Liver (tissue), 9 donors: ENCODE data around the gene ZBTB25. TPM values are rescaled to one million over a fixed set of nuclear protein-coding genes. Genes with fewer than 3 reads are reported as not detected.

Experiments used
- DNase-seq: peaks from one replicate; pipeline ENCODE4 v3.0.0-alpha.2; 2017; ENCODE audit warnings: low spot score
- H3K27ac ChIP-seq, 2 donors: one replicate each; pipeline ENCODE4 v1.7.0; 2013; ENCODE audit warnings: inconsistent platforms in 2 of 2, low read length in 2 of 2, control low read depth in 1 of 2, low read depth in 1 of 2, mild to moderate bottlenecking in 1 of 2
- H3K27me3 ChIP-seq, 4 donors: one replicate each; pipeline versions ENCODE4 v1.6.1 to v1.7.0; 2013; ENCODE audit warnings: low read length in 3 of 4, inconsistent platforms in 1 of 4, mild to moderate bottlenecking in 1 of 4, moderate library complexity in 1 of 4; ENCODE audit not compliant: control insufficient read depth in 4 of 4, insufficient read depth in 4 of 4
- H3K36me3 ChIP-seq, 4 donors: one replicate each; pipeline versions ENCODE4 v1.6.1 to v1.7.0; 2013; ENCODE audit warnings: low read length in 3 of 4, mild to moderate bottlenecking in 3 of 4, low read depth in 1 of 4, moderate library complexity in 1 of 4; ENCODE audit not compliant: control insufficient read depth in 4 of 4, insufficient read depth in 3 of 4
- H3K4me1 ChIP-seq, 4 donors: one replicate each; pipeline versions ENCODE4 v1.6.1 to v1.7.0; 2013; ENCODE audit warnings: low read length in 3 of 4, mild to moderate bottlenecking in 3 of 4, moderate library complexity in 1 of 4; ENCODE audit not compliant: control insufficient read depth in 4 of 4, insufficient read depth in 4 of 4
- H3K4me3 ChIP-seq, 3 donors: one replicate each; pipeline versions ENCODE4 v1.6.1 to v1.7.0; 2013; ENCODE audit warnings: low read length in 3 of 3, control low read depth in 1 of 3, low read depth in 1 of 3, mild to moderate bottlenecking in 1 of 3
- H3K9ac ChIP-seq, 2 donors: one replicate each; pipeline ENCODE4 v1.7.0; 2013; ENCODE audit warnings: low read length in 2 of 2, mild to moderate bottlenecking in 2 of 2, moderate library complexity in 2 of 2, control low read depth in 1 of 2, low read depth in 1 of 2
- H3K9me3 ChIP-seq, 4 donors: one replicate each; pipeline versions ENCODE4 v1.6.1 to v1.7.0; 2013; ENCODE audit warnings: low read length in 3 of 4; ENCODE audit not compliant: control insufficient read depth in 4 of 4
- ATF3 ChIP-seq: IDR thresholded peaks from 2 replicates; pipeline ENCODE4 v1.6.1; 2016; ENCODE audit warnings: antibody characterized with exemption
- CTCF ChIP-seq: fragments of 150-350 bp; IDR thresholded peaks from 2 replicates; pipeline ENCODE4 v1.5.1; 2017; ENCODE audit warnings: improper control_type of control experiment, low read depth, low read length; ENCODE audit not compliant: missing input control
- EGR1 ChIP-seq, 2 donors: IDR thresholded peaks; 2 replicates each; pipeline ENCODE4 v1.6.1; 2016 to 2018; ENCODE audit warnings: antibody characterized with exemption in 2 of 2, low read depth in 2 of 2
- FOXA2 ChIP-seq: IDR thresholded peaks from 2 replicates; pipeline ENCODE4 v1.6.1; 2016; ENCODE audit warnings: antibody characterized with exemption
- HNF4A ChIP-seq, 2 donors: conservative IDR thresholded peaks; 2 replicates each; pipeline ENCODE4 v1.6.1; 2016; ENCODE audit warnings: antibody characterized with exemption in 2 of 2, mild to moderate bottlenecking in 2 of 2
- HNF4G ChIP-seq: IDR thresholded peaks from 2 replicates; pipeline ENCODE4 v1.6.1; 2016; ENCODE audit warnings: antibody characterized with exemption
- JUND ChIP-seq, 2 donors: IDR thresholded peaks; 2 replicates each; pipeline ENCODE4 v1.6.1; 2016; ENCODE audit warnings: antibody characterized with exemption in 2 of 2
- NR2F2 ChIP-seq: IDR thresholded peaks from 2 replicates; pipeline ENCODE4 v1.6.1; 2016; ENCODE audit warnings: antibody characterized with exemption
- RAD21 ChIP-seq, 2 donors: IDR thresholded peaks; 2 replicates each; pipeline ENCODE4 v1.6.1; 2016; ENCODE audit warnings: antibody characterized with exemption in 2 of 2, mild to moderate bottlenecking in 2 of 2
- RXRA ChIP-seq, 2 donors: IDR thresholded peaks; 2 replicates each; pipeline ENCODE4 v1.6.1; 2017 to 2018; ENCODE audit warnings: antibody characterized with exemption in 2 of 2, mild to moderate bottlenecking in 1 of 2
- SP1 ChIP-seq: IDR thresholded peaks from 2 replicates; pipeline ENCODE4 v1.6.1; 2018; ENCODE audit warnings: antibody characterized with exemption, mild to moderate bottlenecking
- TAF1 ChIP-seq: conservative IDR thresholded peaks from 2 replicates; pipeline ENCODE4 v1.6.1; 2016; ENCODE audit warnings: antibody characterized with exemption, mild to moderate bottlenecking
- YY1 ChIP-seq: IDR thresholded peaks from 2 replicates; pipeline ENCODE4 v1.6.1; 2016; ENCODE audit warnings: antibody characterized with exemption, mild to moderate bottlenecking
- WGBS: extraction: QIAGEN DNeasy Blood & Tissue Kit; methylation state at CpG from one replicate; pipeline ENCODE4 v1.1.7; 2013; 5-methylcytosine and 5-hydroxymethylcytosine counted together
- polyA plus RNA-seq, 2 donors: library from polyadenylated mRNA; stranded (reverse) in 1 of 2; unstranded in 1 of 2; fragments of 200-250 nt in 1 of 2; fragments of >200 nt in 1 of 2; fragmentation: Nextera tagmentation in 1 of 2; extraction: Ambion mirVana in 1 of 2; gene quantifications; one replicate each; pipeline versions ENCODE4 v1.2.1 to v1.2.3, GENCODE V29; 2013 to 2015
- total RNA-seq, 2 donors: library from RNA; depleted of rRNA; stranded (reverse); fragments of >200 nt; gene quantifications; one replicate each; pipeline ENCODE4 v1.2.3, GENCODE V29; 2014
- TF ChIP-seq, protein P1 (sequence below): IDR thresholded peaks from 2 replicates; pipeline ENCODE4 v1.6.1; 2016; ENCODE audit warnings: antibody characterized with exemption, mild to moderate bottlenecking
- TF ChIP-seq, protein P2 (sequence below): IDR thresholded peaks from 2 replicates; pipeline ENCODE4 v1.6.1; 2016; ENCODE audit warnings: antibody characterized with exemption
- TF ChIP-seq, protein P3 (sequence below): IDR thresholded peaks from 2 replicates; pipeline ENCODE4 v1.6.1; 2016; ENCODE audit warnings: antibody characterized with exemption
- donor health status: healthy.
- donor health status: healthy.
- donor health status: healthy.
- donor health status: healthy.
- donor health status: healthy.

Gene ZBTB25
- total and polyA plus RNA-seq, 4 donors = 1.4 to 5.9 (median 3.7) TPM

DNA sequence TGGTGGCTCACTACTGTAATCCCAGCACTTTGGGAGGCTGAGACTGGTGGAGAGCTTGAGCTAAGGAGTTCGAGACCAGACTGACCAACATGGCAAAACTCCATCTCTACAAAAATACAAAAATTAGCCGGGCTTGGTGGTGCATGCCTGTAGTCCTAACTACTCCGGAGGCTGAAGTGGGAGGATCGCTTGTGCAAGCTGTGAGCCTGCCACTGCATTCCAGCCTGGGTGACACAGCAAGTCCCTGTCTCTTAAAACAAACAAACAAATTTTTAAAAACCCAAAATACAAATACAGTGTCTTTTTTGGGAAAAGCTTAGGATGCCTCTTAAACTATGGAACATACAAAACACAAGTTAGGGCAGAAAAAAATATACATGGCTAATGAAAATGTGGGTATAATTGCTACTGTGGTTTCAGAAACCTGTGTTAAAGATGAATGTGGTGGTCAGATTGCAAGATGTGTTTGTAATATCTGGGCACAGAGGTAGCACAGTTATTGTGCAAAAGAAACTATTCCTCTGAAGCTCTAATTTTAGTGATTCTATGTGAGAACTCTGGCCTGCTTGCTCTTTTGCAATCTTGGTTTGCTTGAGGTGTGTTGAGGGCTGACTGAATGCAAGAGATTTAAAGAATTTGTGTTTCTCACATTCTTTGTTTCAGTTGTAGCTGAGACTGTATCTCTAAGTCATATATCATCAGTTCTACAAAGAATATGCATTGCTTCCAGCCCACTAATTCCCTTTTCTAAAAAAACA is 33.0 kb upstream of the ZBTB25 start:
- H3K36me3 ChIP-seq = no peaks in the 10 kb centered on the region
- no peak overlapping the region for H3K9ac ChIP-seq
- WGBS = 93% methylated on average over 4 of the region's 4 CpGs
- no peak overlapping the region for H3K27ac ChIP-seq
- no peak overlapping the region for H3K4me3 ChIP-seq
- no peaks in the 10 kb centered on the region for H3K27me3 ChIP-seq
- no peak for DNase-seq
- peaks cover 0 to 4% (median 2%) of the 10 kb centered on the region in 4 donors for H3K4me1 ChIP-seq
- H3K9me3 ChIP-seq = peaks cover 0 to 9% (median 3%) of the 10 kb centered on the region in 4 donors
- TF ChIP-seq, protein P1, sequence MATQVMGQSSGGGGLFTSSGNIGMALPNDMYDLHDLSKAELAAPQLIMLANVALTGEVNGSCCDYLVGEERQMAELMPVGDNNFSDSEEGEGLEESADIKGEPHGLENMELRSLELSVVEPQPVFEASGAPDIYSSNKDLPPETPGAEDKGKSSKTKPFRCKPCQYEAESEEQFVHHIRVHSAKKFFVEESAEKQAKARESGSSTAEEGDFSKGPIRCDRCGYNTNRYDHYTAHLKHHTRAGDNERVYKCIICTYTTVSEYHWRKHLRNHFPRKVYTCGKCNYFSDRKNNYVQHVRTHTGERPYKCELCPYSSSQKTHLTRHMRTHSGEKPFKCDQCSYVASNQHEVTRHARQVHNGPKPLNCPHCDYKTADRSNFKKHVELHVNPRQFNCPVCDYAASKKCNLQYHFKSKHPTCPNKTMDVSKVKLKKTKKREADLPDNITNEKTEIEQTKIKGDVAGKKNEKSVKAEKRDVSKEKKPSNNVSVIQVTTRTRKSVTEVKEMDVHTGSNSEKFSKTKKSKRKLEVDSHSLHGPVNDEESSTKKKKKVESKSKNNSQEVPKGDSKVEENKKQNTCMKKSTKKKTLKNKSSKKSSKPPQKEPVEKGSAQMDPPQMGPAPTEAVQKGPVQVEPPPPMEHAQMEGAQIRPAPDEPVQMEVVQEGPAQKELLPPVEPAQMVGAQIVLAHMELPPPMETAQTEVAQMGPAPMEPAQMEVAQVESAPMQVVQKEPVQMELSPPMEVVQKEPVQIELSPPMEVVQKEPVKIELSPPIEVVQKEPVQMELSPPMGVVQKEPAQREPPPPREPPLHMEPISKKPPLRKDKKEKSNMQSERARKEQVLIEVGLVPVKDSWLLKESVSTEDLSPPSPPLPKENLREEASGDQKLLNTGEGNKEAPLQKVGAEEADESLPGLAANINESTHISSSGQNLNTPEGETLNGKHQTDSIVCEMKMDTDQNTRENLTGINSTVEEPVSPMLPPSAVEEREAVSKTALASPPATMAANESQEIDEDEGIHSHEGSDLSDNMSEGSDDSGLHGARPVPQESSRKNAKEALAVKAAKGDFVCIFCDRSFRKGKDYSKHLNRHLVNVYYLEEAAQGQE = no peak

GRCh38 chr14:64531567-64531966 is 27.9 kb upstream of the ZBTB25 start:
- H3K4me3 ChIP-seq = no peak overlapping the region
- H3K9me3 ChIP-seq = no peaks in the 10 kb centered on the region
- no peak overlapping the region for H3K9ac ChIP-seq
- H3K27ac ChIP-seq = no peak overlapping the region
- TF ChIP-seq, protein P2, sequence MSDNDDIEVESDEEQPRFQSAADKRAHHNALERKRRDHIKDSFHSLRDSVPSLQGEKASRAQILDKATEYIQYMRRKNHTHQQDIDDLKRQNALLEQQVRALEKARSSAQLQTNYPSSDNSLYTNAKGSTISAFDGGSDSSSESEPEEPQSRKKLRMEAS = no peak
- TF ChIP-seq YY1 (no peak), RAD21 (IDR thresholded peaks at IDR 0.05) (no peak), TAF1 (no peak)
- no peaks in the 10 kb centered on the region for H3K4me1 ChIP-seq
- no peak for DNase-seq
- 80% methylated on average over 2 of the region's 2 CpGs for WGBS
- H3K36me3 ChIP-seq = no peaks in the 10 kb centered on the region
- H3K27me3 ChIP-seq = no peaks in the 10 kb centered on the region

- no peaks in the 10 kb centered on the region for H3K4me1 ChIP-seq
- H3K36me3 ChIP-seq = peaks cover 0 to 20% (median 9%) of the 10 kb centered on the region in 4 donors
- H3K4me3 ChIP-seq = no peak overlapping the region
- no peaks in the 10 kb centered on the region for H3K27me3 ChIP-seq
- H3K9me3 ChIP-seq = no peaks in the 10 kb centered on the region
- H3K9ac ChIP-seq = no peak overlapping the region
- DNase-seq = no peak
- WGBS = over 99% methylated on average over 2 of the region's 2 CpGs
- H3K27ac ChIP-seq = no peak overlapping the region
- no peak for TF ChIP-seq EGR1 (IDR thresholded peaks at IDR 0.05; ENCODE audit: low read depth in 2 of 2)
- no peak for TF ChIP-seq RXRA (IDR thresholded peaks at IDR 0.05)
- TF ChIP-seq CTCF = no peak
- TF ChIP-seq ATF3 = no peak
- TF ChIP-seq NR2F2 = no peak
- no peak for TF ChIP-seq TAF1
- no peak for TF ChIP-seq JUND (IDR thresholded peaks at IDR 0.05)
- TF ChIP-seq, protein P1 = no peak
- no peak for TF ChIP-seq RAD21 (IDR thresholded peaks at IDR 0.05)
- TF ChIP-seq, protein P3, sequence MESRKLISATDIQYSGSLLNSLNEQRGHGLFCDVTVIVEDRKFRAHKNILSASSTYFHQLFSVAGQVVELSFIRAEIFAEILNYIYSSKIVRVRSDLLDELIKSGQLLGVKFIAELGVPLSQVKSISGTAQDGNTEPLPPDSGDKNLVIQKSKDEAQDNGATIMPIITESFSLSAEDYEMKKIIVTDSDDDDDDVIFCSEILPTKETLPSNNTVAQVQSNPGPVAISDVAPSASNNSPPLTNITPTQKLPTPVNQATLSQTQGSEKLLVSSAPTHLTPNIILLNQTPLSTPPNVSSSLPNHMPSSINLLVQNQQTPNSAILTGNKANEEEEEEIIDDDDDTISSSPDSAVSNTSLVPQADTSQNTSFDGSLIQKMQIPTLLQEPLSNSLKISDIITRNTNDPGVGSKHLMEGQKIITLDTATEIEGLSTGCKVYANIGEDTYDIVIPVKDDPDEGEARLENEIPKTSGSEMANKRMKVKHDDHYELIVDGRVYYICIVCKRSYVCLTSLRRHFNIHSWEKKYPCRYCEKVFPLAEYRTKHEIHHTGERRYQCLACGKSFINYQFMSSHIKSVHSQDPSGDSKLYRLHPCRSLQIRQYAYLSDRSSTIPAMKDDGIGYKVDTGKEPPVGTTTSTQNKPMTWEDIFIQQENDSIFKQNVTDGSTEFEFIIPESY = no peak
- no peak for TF ChIP-seq HNF4A (conservative IDR thresholded peaks at IDR 0.05)
- TF ChIP-seq HNF4G = no peak
- no peak for TF ChIP-seq SP1
- no peak for TF ChIP-seq FOXA2
- no peak for TF ChIP-seq YY1
Measured at GRCh38 chr14:64525354-64525753, 21.7 kb upstream of the ZBTB25 start.
